ENCODE measurements around the gene TDRD9.

TDRD9 gene

DNA sequence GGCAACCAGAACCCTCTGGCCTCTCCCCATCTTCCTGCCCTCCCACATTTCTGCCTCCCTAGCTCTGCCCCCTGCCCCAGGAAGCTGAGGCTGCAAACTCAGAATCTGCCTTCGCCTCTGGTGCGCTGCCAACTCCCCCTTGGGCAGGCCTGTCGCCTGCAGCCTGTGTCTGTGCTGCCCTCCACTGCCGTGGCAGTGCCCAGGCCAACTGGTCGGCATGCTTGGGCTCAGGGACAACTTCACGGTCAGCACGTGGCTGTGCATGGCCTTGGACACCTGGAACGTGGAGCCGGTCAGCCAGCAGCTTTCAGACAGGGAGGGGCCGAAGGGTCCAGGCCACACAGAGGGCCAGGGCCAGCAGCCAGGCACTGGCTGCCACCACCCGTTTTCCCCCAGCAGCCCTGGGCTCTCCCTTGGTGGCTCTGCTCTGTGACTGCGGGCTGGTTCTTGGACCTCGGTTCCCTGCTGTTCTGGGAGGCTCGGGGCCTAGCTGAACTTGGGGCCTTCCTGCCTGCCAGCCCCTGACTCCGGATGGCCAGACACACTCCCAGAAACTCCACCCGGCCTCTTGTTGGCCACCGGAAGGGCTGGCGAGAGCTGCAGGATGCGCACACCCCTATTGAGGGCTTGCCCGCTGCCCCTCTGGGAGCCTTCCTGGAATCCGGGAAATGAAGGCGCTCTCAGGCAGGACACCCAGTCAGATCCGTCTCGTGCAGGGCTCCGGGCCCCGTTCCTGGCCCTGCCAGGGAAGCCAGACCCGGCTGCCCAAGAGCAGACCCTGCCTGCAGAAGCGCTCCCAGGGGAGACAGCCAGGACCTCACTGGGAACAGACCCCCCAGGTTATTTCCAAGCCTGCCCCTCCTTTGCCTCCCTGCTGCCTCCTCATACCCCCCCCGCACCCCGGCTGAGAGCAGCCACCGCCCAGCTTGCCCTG is 46.7 kb upstream of the TDRD9 start:
- no peak for DNase-seq
- Histone ChIP-seq H3K23ac (ENCODE audit: low read length) (no peak overlapping the region), H3K4me2 (ENCODE audit: low read length) (no peak overlapping the region), H2BK120ac (ENCODE audit: low read depth, low read length) (no peak overlapping the region), H3K4me1 (ENCODE audit: control insufficient read depth, low read depth, low read length) (peaks cover 5% of the 10 kb centered on the region), H4K8ac (ENCODE audit: low read depth, low read length) (no peak overlapping the region), H3K18ac (ENCODE audit: low read length) (no peak overlapping the region), H3K79me2 (ENCODE audit: control insufficient read depth, insufficient read depth, low read length) (no peaks in the 10 kb centered on the region), H2AK5ac (ENCODE audit: low read length) (no peak overlapping the region), H3K56ac (ENCODE audit: low read length) (no peak overlapping the region), H2BK5ac (ENCODE audit: low read length) (no peak overlapping the region), H3K27ac (ENCODE audit: low read depth, low read length) (no peak overlapping the region), H2BK15ac (replicated peaks; ENCODE audit: low read depth) (no peak overlapping the region), H3K79me1 (ENCODE audit: low read length) (no peaks in the 10 kb centered on the region), H3K4me3 (ENCODE audit: low read length) (no peak overlapping the region), H3K9ac (ENCODE audit: low read length) (no peak overlapping the region), H3K4ac (ENCODE audit: low read depth, low read length) (no peak overlapping the region), H3K27me3 (ENCODE audit: insufficient read depth, low read length, poor library complexity) (no peaks in the 10 kb centered on the region), H4K5ac (ENCODE audit: low read length) (no peak overlapping the region), H3K36me3 (ENCODE audit: control insufficient read depth, insufficient read depth, low read length) (no peaks in the 10 kb centered on the region)
- no CpG with 5 or more reads among the region's 31 CpGs for WGBS (ENCODE audit: extremely low coverage, insufficient coverage, low lambda C conversion rate)

DNA sequence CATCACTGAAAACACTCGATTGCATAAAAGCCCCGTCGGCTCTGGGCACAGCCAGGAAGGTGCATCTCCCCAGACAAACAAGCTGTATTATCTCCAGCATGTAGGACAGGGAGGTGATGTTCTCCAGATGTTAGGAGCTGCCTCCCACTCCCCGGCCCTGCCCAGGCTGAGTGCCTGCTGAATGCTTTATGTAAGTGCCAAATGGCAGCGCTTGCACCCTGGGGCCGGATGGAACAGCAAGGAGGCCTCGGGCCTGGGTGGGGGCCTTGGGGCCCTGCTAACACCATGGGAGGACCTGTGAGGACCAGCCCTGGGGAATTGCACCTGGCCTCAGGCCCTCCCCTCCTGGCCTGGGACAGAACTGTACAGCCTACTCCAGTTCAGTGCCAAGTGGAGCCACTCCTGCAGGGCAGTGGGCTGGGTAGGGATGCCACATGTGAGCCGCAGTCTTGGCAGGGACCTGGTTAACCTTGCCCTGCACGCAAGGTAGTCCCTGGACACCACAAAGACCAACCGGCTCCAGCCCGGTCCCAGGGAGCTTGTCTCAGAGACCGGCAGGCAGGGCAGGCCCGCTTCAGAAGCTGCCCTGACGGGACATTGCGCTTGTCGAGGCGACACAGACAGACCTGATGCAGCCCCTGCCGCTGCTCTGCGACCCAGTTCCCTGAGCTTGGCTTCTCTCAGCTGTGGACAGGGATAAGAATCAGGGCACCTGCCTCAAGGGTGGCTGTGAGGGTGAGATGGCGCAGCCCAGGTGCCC is 45.6 kb upstream of the TDRD9 start:
- Histone ChIP-seq H3K56ac (ENCODE audit: low read length) (no peak overlapping the region), H2BK5ac (ENCODE audit: low read length) (no peak overlapping the region), H3K79me2 (ENCODE audit: control insufficient read depth, insufficient read depth, low read length) (no peaks in the 10 kb centered on the region), H3K23ac (ENCODE audit: low read length) (no peak overlapping the region), H3K4ac (ENCODE audit: low read depth, low read length) (no peak overlapping the region), H2AK5ac (ENCODE audit: low read length) (no peak overlapping the region), H4K5ac (ENCODE audit: low read length) (no peak overlapping the region), H3K4me2 (ENCODE audit: low read length) (no peak overlapping the region), H3K36me3 (ENCODE audit: control insufficient read depth, insufficient read depth, low read length) (no peaks in the 10 kb centered on the region), H2BK15ac (replicated peaks; ENCODE audit: low read depth) (no peak overlapping the region), H3K79me1 (ENCODE audit: low read length) (no peaks in the 10 kb centered on the region), H3K9ac (ENCODE audit: low read length) (no peak overlapping the region), H3K18ac (ENCODE audit: low read length) (no peak overlapping the region), H3K27me3 (ENCODE audit: insufficient read depth, low read length, poor library complexity) (no peaks in the 10 kb centered on the region), H3K27ac (ENCODE audit: low read depth, low read length) (no peak overlapping the region), H4K8ac (ENCODE audit: low read depth, low read length) (no peak overlapping the region), H3K4me1 (ENCODE audit: control insufficient read depth, low read depth, low read length) (peaks cover 5% of the 10 kb centered on the region), H3K4me3 (ENCODE audit: low read length) (no peak overlapping the region), H2BK120ac (ENCODE audit: low read depth, low read length) (no peak overlapping the region)
- DNase-seq, result no peak
- no CpG with 5 or more reads among the region's 20 CpGs for WGBS (ENCODE audit: extremely low coverage, insufficient coverage, low lambda C conversion rate)

DNA sequence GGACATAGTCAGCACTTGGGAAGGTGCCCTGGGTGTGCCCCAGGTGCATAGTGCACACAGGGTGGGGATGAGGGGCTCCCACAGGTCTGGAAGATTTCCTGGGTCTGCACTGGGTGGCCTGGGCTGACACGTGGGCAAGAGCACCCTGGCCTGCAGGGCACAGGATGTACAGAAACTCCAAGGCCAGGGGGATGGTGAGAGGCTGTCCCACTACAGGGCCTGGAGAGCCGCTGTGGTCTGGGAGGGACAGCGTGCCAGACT is 45.1 kb upstream of the TDRD9 start:
- H2AK5ac ChIP-seq (ENCODE audit: low read length), result no peak overlapping the region
- H3K27me3 ChIP-seq (ENCODE audit: insufficient read depth, low read length, poor library complexity), result no peaks in the 10 kb centered on the region
- H3K4me2 ChIP-seq (ENCODE audit: low read length), result no peak overlapping the region
- no peak overlapping the region for H3K23ac ChIP-seq (ENCODE audit: low read length)
- H3K79me2 ChIP-seq (ENCODE audit: control insufficient read depth, insufficient read depth, low read length), result no peaks in the 10 kb centered on the region
- H3K4ac ChIP-seq (ENCODE audit: low read depth, low read length), result no peak overlapping the region
- WGBS (ENCODE audit: extremely low coverage, insufficient coverage, low lambda C conversion rate), result no CpG with 5 or more reads among the region's 3 CpGs
- no peak overlapping the region for H3K27ac ChIP-seq (ENCODE audit: low read depth, low read length)
- no peak overlapping the region for H2BK15ac ChIP-seq (replicated peaks; ENCODE audit: low read depth)
- no peaks in the 10 kb centered on the region for H3K79me1 ChIP-seq (ENCODE audit: low read length)
- no peak overlapping the region for H4K8ac ChIP-seq (ENCODE audit: low read depth, low read length)
- H3K9ac ChIP-seq (ENCODE audit: low read length), result no peak overlapping the region
- H3K36me3 ChIP-seq (ENCODE audit: control insufficient read depth, insufficient read depth, low read length), result no peaks in the 10 kb centered on the region
- no peak for DNase-seq
- no peak overlapping the region for H2BK120ac ChIP-seq (ENCODE audit: low read depth, low read length)
- H3K18ac ChIP-seq (ENCODE audit: low read length), result no peak overlapping the region
- peaks cover 5% of the 10 kb centered on the region for H3K4me1 ChIP-seq (ENCODE audit: control insufficient read depth, low read depth, low read length)
- no peak overlapping the region for H3K56ac ChIP-seq (ENCODE audit: low read length)
- no peak overlapping the region for H2BK5ac ChIP-seq (ENCODE audit: low read length)
- H3K4me3 ChIP-seq (ENCODE audit: low read length), result no peak overlapping the region
- no peak overlapping the region for H4K5ac ChIP-seq (ENCODE audit: low read length)

DNA sequence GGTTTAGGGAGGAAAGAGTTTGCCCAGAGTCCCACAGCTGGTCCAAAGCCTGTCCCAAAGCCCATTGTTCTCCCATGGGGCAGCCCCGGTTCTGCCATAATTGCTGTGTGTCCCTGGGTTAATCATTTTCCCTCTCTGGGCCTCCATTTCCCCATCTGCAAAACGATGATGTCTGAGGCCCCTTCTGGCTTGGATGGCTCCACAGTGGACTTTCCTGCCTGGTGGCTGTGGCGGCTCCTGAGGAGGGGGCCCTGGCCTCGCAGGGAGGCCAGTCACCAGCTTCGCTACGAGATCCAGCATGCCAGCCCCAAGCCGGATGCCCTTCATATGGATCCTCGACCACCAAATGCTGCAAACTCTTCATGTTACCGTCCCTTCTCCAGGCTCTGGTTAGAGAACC is 43.4 kb upstream of the TDRD9 start:
- no peak overlapping the region for H2AK5ac ChIP-seq (ENCODE audit: low read length)
- no peak overlapping the region for H3K4me3 ChIP-seq (ENCODE audit: low read length)
- no peaks in the 10 kb centered on the region for H3K36me3 ChIP-seq (ENCODE audit: control insufficient read depth, insufficient read depth, low read length)
- no CpG with 5 or more reads among the region's 9 CpGs for WGBS (ENCODE audit: extremely low coverage, insufficient coverage, low lambda C conversion rate)
- no peak overlapping the region for H2BK15ac ChIP-seq (replicated peaks; ENCODE audit: low read depth)
- H3K56ac ChIP-seq (ENCODE audit: low read length), result no peak overlapping the region
- no peaks in the 10 kb centered on the region for H3K27me3 ChIP-seq (ENCODE audit: insufficient read depth, low read length, poor library complexity)
- no peak overlapping the region for H3K23ac ChIP-seq (ENCODE audit: low read length)
- no peak overlapping the region for H2BK120ac ChIP-seq (ENCODE audit: low read depth, low read length)
- no peak overlapping the region for H3K4ac ChIP-seq (ENCODE audit: low read depth, low read length)
- H4K8ac ChIP-seq (ENCODE audit: low read depth, low read length), result no peak overlapping the region
- no peak overlapping the region for H4K5ac ChIP-seq (ENCODE audit: low read length)
- H3K9ac ChIP-seq (ENCODE audit: low read length), result no peak overlapping the region
- no peaks in the 10 kb centered on the region for H3K79me1 ChIP-seq (ENCODE audit: low read length)
- H3K27ac ChIP-seq (ENCODE audit: low read depth, low read length), result no peak overlapping the region
- H2BK5ac ChIP-seq (ENCODE audit: low read length), result no peak overlapping the region
- no peak for DNase-seq
- peaks cover 3% of the 10 kb centered on the region for H3K4me1 ChIP-seq (ENCODE audit: control insufficient read depth, low read depth, low read length)
- H3K18ac ChIP-seq (ENCODE audit: low read length), result no peak overlapping the region
- H3K79me2 ChIP-seq (ENCODE audit: control insufficient read depth, insufficient read depth, low read length), result no peaks in the 10 kb centered on the region
- H3K4me2 ChIP-seq (ENCODE audit: low read length), result no peak overlapping the region

DNA sequence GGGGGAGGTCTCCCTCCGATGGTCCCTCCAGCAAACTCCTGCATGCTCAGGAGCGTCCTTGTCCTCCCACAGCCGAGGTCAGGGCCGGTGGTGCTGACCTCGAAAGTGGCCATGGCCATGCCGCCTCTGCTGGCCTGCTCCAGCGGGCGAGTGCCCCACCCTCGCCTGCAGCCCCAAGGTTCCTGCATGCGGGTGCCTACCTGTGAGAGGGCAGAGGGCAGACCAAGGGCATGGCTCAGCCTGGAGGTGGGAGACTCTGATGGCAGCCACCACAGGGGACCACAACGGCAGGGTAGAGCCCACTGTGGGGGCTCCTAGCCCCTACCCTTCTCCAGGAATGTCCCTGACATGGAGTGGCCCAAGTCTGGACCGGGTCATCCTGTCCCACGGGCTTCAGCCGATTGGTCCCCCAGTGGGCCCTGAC is 42.7 kb upstream of the TDRD9 start:
- Histone ChIP-seq H2BK15ac (replicated peaks; ENCODE audit: low read depth) (no peak overlapping the region), H3K4me2 (ENCODE audit: low read length) (no peak overlapping the region), H3K27ac (ENCODE audit: low read depth, low read length) (no peak overlapping the region), H2AK5ac (ENCODE audit: low read length) (no peak overlapping the region), H3K18ac (ENCODE audit: low read length) (no peak overlapping the region), H3K79me1 (ENCODE audit: low read length) (no peaks in the 10 kb centered on the region), H4K8ac (ENCODE audit: low read depth, low read length) (no peak overlapping the region), H3K4ac (ENCODE audit: low read depth, low read length) (no peak overlapping the region), H3K4me3 (ENCODE audit: low read length) (no peak overlapping the region), H3K56ac (ENCODE audit: low read length) (no peak overlapping the region), H3K79me2 (ENCODE audit: control insufficient read depth, insufficient read depth, low read length) (no peaks in the 10 kb centered on the region), H3K23ac (ENCODE audit: low read length) (no peak overlapping the region), H2BK120ac (ENCODE audit: low read depth, low read length) (no peak overlapping the region), H3K36me3 (ENCODE audit: control insufficient read depth, insufficient read depth, low read length) (no peaks in the 10 kb centered on the region), H4K5ac (ENCODE audit: low read length) (no peak overlapping the region), H3K4me1 (ENCODE audit: control insufficient read depth, low read depth, low read length) (no peaks in the 10 kb centered on the region), H3K27me3 (ENCODE audit: insufficient read depth, low read length, poor library complexity) (no peaks in the 10 kb centered on the region), H3K9ac (ENCODE audit: low read length) (no peak overlapping the region), H2BK5ac (ENCODE audit: low read length) (no peak overlapping the region)
- no peak for DNase-seq
- WGBS (ENCODE audit: extremely low coverage, insufficient coverage, low lambda C conversion rate), result no CpG with 5 or more reads among the region's 14 CpGs
